A673 (cell line): Measurements from ENCODE around the gene ACTL10. TPM values are rescaled to one million over a fixed set of nuclear protein-coding genes. Genes with fewer than 3 reads are reported as not detected.
A peak's percentile ranks its signal among the peaks of the same experiment; 100 is the strongest.

Source experiments
- BruUV-seq: library from RNA; stranded (reverse); fragments of 400-500 nt; replicated peaks from 2 replicates; lab custom pipeline; 2021; lab: Mats Ljungman, UMichigan
- CTCF ChIA-PET: fragments of 300-600 bp; sonication (Branson Sonifier 250); formaldehyde crosslinking; loops from one replicate; lab custom pipeline; 2022; ENCODE audit warnings: antibody characterized with exemption; lab: Charles Lee
- POLR2A ChIA-PET: fragments of 300-600 bp; sonication (Branson Sonifier 250); formaldehyde crosslinking; loops from one replicate; lab custom pipeline; 2022; ENCODE audit warnings: antibody characterized with exemption; ENCODE audit not compliant: low non-redundant PET; lab: Charles Lee
- DNase-seq: peaks from one replicate; pipeline ENCODE4 v3.0.0-alpha.2; 2015; ENCODE audit warnings: low spot score
- H3K27ac ChIP-seq: fragments of 200-600 bp; sonication (generic); 2 replicates; pipeline ENCODE4 v1.5.1; 2016; ENCODE audit warnings: mixed run types, low read depth, mild to moderate bottlenecking, mixed read lengths, antibody characterized with exemption, low read length; ENCODE audit not compliant: poor library complexity, severe bottlenecking
- H3K27me3 ChIP-seq: fragments of 200-600 bp; sonication (generic); replicated peaks from 2 replicates; pipeline ENCODE4 v1.6.1; 2017; ENCODE audit warnings: mixed run types, low read depth, mild to moderate bottlenecking, mixed read lengths, antibody characterized with exemption, low read length; ENCODE audit not compliant: insufficient read depth, poor library complexity
- H3K36me3 ChIP-seq: fragments of 200-600 bp; sonication (generic); 2 replicates; pipeline ENCODE4 v1.6.1; 2016; ENCODE audit warnings: mixed run types, mild to moderate bottlenecking, mixed read lengths, antibody characterized with exemption, low read length; ENCODE audit not compliant: insufficient read depth, poor library complexity, severe bottlenecking
- H3K4me1 ChIP-seq: fragments of 200-600 bp; sonication (generic); 2 replicates; pipeline ENCODE4 v1.6.1; 2017; ENCODE audit warnings: mixed run types, mild to moderate bottlenecking, mixed read lengths, antibody characterized with exemption, low read length; ENCODE audit not compliant: insufficient read depth, poor library complexity, severe bottlenecking
- H3K4me3 ChIP-seq: fragments of 200-600 bp; sonication (generic); 2 replicates; pipeline ENCODE4 v1.5.1; 2016; ENCODE audit warnings: low read depth, mixed run types, mild to moderate bottlenecking, mixed read lengths, low read length; ENCODE audit not compliant: poor library complexity, severe bottlenecking
- H3K9me3 ChIP-seq: fragments of 200-600 bp; sonication (generic); 2 replicates; pipeline ENCODE4 v1.6.1; 2016; ENCODE audit warnings: mixed run types, low read depth, mild to moderate bottlenecking, mixed read lengths, antibody characterized with exemption, low read length; ENCODE audit not compliant: poor library complexity, severe bottlenecking
- EZH2 ChIP-seq: fragments of 200-600 bp; sonication (generic); IDR thresholded peaks from 2 replicates; pipeline ENCODE4 v1.6.1; 2017; ENCODE audit warnings: borderline replicate concordance, low read depth, mild to moderate bottlenecking, mixed read lengths, antibody characterized with exemption, low read length; ENCODE audit not compliant: poor library complexity, severe bottlenecking
- intact Hi-C: fragments of 100-400 bp; cut with micrococcal nuclease; formaldehyde crosslinking; loops from one replicate; pipeline ENCODE4 v1.10.0; 2022; ENCODE audit not compliant: unreplicated experiment
- total RNA-seq: library from RNA; stranded (reverse); gene quantifications from 2 replicates; pipeline ENCODE4 v1.2.3, GENCODE V29; 2021
- TF ChIP-seq, protein P1 (sequence below): fragments of 300-800, 200-600 bp; sonication (generic); conservative IDR thresholded peaks from 2 replicates; pipeline ENCODE4 v1.5.1; 2017; ENCODE audit warnings: low read depth, mild to moderate bottlenecking, antibody characterized with exemption, low read length, moderate library complexity, mixed read lengths

The ACTL10 gene
- total RNA-seq, 1 experiment from 2014 or later: 0.47 TPM

DNA sequence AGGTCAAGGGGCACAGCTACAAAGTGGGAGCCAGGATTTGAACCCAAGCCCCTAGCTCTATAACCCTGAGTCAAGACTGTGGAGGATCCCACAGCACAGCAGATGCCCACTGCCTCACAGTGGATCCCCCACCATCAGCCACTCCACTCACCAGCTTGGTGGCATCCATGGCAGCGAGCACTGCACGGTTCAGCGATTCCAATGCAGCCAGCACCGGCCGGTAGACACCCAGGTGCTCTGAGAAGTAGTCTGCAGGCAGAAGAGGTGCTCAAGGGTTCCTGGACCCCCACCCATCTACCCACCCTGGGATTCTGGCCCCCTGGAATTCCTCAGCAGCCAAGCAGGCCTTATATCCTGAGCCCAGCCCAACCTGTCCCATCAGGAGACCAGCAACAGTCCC, 2.5 kb downstream of the ACTL10 start:
- peaks cover 16% of the 10 kb centered on the region for H3K36me3 ChIP-seq
- H3K27ac ChIP-seq: no peak overlapping the region
- ChIA-PET POLR2A (no interaction called here), CTCF (no interaction called here)
- peaks cover 37% of the 10 kb centered on the region for H3K4me1 ChIP-seq
- TF ChIP-seq EZH2: no peak
- TF ChIP-seq, protein P1, sequence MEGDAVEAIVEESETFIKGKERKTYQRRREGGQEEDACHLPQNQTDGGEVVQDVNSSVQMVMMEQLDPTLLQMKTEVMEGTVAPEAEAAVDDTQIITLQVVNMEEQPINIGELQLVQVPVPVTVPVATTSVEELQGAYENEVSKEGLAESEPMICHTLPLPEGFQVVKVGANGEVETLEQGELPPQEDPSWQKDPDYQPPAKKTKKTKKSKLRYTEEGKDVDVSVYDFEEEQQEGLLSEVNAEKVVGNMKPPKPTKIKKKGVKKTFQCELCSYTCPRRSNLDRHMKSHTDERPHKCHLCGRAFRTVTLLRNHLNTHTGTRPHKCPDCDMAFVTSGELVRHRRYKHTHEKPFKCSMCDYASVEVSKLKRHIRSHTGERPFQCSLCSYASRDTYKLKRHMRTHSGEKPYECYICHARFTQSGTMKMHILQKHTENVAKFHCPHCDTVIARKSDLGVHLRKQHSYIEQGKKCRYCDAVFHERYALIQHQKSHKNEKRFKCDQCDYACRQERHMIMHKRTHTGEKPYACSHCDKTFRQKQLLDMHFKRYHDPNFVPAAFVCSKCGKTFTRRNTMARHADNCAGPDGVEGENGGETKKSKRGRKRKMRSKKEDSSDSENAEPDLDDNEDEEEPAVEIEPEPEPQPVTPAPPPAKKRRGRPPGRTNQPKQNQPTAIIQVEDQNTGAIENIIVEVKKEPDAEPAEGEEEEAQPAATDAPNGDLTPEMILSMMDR: no peak
- no peaks in the 10 kb centered on the region for H3K9me3 ChIP-seq
- DNase-seq: no peak
- no peak overlapping the region for H3K4me3 ChIP-seq
- intact Hi-C loops: loop anchor here (5.0 kb wide), 1 partner anchor 458 kb away; no protein-coding TSS in a partner anchor
- BruUV-seq: no TSS peak
- no peaks in the 10 kb centered on the region for H3K27me3 ChIP-seq

DNA sequence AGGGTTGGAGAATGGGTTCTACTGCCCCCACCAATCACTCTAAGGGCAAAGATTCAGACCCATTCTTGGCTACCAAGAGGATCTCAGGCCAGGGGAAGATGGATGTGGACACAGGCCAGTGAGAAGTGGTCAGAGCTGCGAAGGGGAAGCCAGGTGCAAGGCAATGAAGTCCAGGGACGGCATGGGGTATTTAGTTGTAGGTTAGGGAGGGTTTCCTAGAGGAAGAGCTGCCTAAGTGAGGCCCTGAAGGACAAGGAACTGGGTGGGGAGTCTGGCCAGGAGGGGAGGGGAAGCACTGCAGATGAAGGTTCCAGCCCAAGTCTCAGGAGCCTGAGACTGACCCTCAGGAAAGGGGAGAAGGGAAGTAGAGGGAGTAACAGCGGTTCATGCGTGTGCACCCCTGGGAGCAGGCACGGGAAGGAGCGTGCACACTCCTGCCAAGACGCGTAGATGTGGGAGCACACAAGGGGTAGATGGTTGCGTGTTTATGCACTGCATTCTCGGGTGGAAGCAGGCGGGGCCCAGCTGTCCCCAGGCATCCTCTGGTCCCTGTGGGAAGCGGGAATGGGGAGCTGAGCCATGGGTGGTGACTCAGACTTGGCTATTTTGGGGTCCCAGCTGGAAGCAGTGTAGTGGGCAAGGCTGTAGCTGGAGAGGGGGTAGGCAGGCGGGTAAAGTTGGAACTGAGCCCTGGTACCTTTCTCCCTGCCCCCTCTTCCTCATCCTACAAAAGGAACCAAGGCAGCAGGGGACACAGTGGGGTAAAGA, 3.3 kb downstream of the ACTL10 start:
- Histone ChIP-seq H3K36me3 (peaks cover 16% of the 10 kb centered on the region), H3K4me1 (peaks cover 40% of the 10 kb centered on the region), H3K9me3 (no peaks in the 10 kb centered on the region), H3K27ac (peak overlapping the region; percentile 40), H3K4me3 (no peak overlapping the region), H3K27me3 (no peaks in the 10 kb centered on the region)
- ChIA-PET CTCF (no interaction called here), POLR2A (interaction anchor here (0.6 kb wide), 1 partner anchor 9 kb away, joined by 3 read pairs; no protein-coding TSS in a partner anchor)
- DNase-seq: no peak
- no TSS peak for BruUV-seq
- TF ChIP-seq, protein P1: no peak
- no peak for TF ChIP-seq EZH2
- intact Hi-C loops: loop anchor here (5.0 kb wide), 1 partner anchor 457 kb away; no protein-coding TSS in a partner anchor

DNA sequence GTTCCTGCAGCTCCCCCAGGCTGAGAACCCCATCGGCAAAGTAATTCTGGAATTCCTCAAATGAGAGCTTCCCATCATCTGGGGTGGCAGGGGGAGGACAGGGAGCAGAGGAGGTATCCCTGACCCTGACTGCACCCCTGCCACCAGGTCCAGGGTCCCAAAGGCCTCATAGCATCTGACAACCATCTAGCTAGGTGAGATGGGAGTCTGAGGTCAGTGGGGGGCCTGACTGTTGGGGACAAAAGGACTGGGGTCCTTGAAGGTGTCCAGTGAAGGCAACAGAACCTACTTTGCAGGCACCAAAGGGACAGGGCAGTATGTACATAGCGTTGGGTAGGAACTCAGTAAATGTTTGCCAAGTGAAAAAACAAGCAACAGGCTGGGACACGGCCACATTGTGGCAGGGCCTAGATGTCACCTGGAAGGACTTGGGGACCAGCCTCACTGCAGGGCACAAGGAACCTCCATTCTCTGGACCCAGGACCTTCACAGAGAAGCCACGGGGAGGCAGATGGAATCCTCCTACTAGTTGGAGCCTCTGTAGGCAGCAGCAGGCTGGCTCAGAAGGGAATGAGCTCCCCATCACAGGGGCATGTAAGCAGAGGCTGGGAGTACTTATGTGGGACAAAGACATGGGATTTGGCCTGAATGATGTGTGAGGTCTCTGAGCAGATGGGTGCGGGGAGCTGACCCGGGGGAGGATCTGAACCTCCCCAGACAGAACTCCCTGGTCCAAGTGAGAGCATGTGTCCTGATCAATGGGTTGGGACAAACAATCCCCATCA, 4.2 kb downstream of the ACTL10 start:
- H3K4me1 ChIP-seq: peaks cover 42% of the 10 kb centered on the region
- no TSS peak for BruUV-seq
- no peak for DNase-seq
- no peak overlapping the region for H3K4me3 ChIP-seq
- POLR2A ChIA-PET: interaction anchor here (0.6 kb wide), 1 partner anchor 11 kb away, joined by 9 read pairs; no protein-coding TSS in a partner anchor
- no peak for TF ChIP-seq EZH2
- TF ChIP-seq, protein P1: no peak
- H3K36me3 ChIP-seq: peaks cover 16% of the 10 kb centered on the region
- intact Hi-C loops: no loop called here
- H3K27ac ChIP-seq: peak overlapping the region; percentile 17
- no peaks in the 10 kb centered on the region for H3K27me3 ChIP-seq
- CTCF ChIA-PET: interaction anchor here (0.7 kb wide), 1 partner anchor 234 kb away, joined by 4 read pairs; no protein-coding TSS in a partner anchor
- no peaks in the 10 kb centered on the region for H3K9me3 ChIP-seq
